Epithelial cell of proximal tubule (primary cell): ENCODE measurements around the gene GREB1. TPM values are rescaled to one million over a fixed set of nuclear protein-coding genes. Genes with fewer than 3 reads are reported as not detected.

Experiments
- DNase-seq: peaks from one replicate; pipeline ENCODE4 v3.0.0-alpha.2; 2011; ENCODE audit warnings: low read depth
- H3K4me3 ChIP-seq: 2 replicates; pipeline ENCODE4 v1.5.1; 2011; ENCODE audit warnings: low read depth, mild to moderate bottlenecking, low read length
- total RNA-seq: library from RNA; depleted of rRNA; stranded (reverse); fragments of >200 nt; gene quantifications from 2 replicates; pipeline ENCODE4 v1.2.3, GENCODE V29; 2015
- TF ChIP-seq, protein P1 (sequence below): conservative IDR thresholded peaks from 2 replicates; pipeline ENCODE4 v1.5.1; 2012; ENCODE audit warnings: low read depth, mild to moderate bottlenecking, low read length

The GREB1 gene
- total RNA-seq, 1 donor from 2014 or later: 0.12 TPM

DNA sequence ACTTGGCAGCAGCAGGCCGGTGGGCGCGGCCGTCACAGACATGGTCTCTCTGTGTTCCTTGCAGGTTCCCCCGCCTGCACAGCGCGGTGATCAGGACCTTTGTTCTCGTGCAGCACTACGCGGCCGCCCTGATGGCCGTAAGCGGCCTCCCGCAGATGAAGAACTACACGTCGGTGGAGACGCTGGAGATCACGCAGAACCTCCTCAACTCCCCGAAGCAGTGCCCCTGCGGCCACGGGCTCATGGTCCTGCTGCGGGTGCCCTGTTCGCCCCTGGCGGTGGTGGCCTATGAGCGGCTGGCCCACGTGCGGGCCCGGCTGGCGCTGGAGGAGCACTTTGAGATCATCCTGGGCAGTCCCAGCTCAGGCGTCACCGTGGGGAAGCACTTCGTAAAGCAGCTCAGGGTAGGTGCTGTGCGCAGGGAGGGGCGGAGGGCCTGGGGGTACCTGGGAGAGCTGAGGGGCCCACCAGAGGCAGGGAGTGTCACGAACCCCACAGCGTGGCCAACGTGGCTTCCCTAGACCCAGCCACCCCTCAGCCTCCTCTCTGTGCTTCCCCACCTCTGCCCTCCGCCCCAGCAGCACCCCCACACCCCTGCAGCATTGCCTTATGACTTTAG is 76.9 kb downstream of the GREB1 start:
- TF ChIP-seq, protein P1, sequence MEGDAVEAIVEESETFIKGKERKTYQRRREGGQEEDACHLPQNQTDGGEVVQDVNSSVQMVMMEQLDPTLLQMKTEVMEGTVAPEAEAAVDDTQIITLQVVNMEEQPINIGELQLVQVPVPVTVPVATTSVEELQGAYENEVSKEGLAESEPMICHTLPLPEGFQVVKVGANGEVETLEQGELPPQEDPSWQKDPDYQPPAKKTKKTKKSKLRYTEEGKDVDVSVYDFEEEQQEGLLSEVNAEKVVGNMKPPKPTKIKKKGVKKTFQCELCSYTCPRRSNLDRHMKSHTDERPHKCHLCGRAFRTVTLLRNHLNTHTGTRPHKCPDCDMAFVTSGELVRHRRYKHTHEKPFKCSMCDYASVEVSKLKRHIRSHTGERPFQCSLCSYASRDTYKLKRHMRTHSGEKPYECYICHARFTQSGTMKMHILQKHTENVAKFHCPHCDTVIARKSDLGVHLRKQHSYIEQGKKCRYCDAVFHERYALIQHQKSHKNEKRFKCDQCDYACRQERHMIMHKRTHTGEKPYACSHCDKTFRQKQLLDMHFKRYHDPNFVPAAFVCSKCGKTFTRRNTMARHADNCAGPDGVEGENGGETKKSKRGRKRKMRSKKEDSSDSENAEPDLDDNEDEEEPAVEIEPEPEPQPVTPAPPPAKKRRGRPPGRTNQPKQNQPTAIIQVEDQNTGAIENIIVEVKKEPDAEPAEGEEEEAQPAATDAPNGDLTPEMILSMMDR: no peak
- no peak overlapping the region for H3K4me3 ChIP-seq
- no peak for DNase-seq

DNA sequence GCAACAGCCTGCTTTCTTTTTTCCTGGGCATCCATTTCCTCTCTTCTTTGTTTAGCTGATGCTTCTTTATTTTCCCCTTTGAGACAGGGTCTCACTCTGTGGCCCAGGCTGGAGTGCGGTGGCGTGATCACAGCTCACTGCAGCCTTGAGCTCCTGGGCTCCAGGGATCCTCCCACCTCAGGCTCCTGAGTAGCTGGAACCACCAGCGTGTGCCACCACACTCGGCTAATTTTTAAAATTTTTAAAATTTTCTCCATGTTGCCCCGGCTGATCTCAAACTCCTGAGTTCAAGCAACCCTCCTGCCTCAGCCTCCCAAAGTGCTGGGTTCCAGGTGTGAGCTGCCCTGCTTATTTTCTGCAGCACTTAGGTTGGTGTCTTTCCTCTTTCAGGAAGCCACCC is 77.4 kb downstream of the GREB1 start:
- no peak for DNase-seq

DNA sequence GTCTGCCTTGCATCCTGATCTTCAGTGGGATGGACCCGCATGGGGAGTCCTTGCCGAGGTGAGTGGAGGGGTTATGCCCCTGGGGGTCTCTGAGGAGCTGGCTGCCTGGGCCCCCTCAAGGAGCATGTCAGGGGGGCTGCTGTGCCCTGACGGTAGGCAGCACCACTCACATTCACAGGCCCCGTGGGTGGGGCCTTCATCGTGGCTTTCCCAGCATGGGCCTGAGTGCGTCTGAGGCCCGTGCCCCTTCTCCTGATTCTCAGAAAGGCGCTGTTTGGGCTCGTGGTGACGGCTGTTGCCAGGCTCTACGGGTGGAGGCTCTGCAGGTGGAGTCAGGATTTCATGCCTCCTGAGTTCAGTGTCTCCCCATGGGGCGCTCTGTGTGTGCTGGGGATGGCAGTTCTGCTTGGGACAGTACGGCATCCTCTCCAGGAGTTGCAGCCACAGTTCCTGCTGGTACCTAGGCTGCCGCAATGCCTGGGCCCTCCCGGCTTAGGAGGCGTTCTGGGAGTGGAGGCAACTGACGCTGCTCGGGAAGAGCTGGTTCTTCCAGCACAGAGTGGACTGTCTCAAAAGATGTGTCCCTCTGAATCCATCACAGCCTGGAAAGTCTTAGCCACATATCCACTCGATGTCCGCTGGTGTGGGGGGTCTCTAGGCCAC is 78.8 kb downstream of the GREB1 start:
- H3K4me3 ChIP-seq: no peak overlapping the region
- TF ChIP-seq, protein P1: no peak
- DNase-seq: no peak

More for the DNA sequence above, 77.4 kb downstream of the GREB1 start:
- H3K4me3 ChIP-seq: no peak overlapping the region
- TF ChIP-seq, protein P1: no peak

DNA sequence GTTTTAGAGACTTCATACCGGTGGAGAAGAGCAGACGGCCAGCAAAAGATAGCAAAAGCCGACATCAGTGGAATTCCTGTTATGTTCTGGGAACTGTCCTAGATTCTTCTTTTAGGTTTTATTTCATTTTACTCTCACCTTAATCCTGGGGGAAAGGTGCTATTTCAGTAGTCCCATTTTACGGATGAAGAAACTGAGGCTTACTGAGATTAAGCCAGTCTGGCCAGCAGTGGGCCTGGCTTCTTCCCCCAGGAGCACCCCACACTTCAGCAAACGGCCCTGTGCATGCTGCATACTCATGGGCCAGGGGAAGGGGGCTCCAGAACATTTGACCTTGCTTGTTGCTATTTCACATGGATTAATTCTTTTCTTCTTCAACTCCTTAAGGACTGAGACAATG is 79.5 kb downstream of the GREB1 start:
- TF ChIP-seq, protein P1: no peak
- no peak for DNase-seq
- H3K4me3 ChIP-seq: no peak overlapping the region

DNA sequence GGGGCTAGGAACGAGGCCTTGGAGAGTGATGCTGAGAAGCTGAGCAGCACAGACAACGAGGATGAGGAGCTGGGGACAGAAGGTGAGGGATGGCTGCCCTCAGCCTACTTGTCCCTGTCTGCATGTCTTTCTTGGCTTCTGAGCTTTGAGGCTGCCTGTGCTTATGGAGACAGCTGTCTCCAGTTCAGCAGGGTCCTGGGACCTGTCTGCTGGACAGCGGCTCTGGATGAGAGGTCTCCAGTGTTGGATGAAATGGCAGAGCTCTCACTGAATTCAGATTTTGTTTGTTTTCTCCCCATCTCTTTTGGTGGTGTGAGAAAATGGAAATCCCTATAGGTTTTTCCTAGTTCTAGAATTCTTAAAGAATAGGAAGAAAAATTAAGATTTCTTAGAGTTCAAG is 81.4 kb downstream of the GREB1 start:
- no peak for DNase-seq
- TF ChIP-seq, protein P1: no peak
- no peak overlapping the region for H3K4me3 ChIP-seq

DNA sequence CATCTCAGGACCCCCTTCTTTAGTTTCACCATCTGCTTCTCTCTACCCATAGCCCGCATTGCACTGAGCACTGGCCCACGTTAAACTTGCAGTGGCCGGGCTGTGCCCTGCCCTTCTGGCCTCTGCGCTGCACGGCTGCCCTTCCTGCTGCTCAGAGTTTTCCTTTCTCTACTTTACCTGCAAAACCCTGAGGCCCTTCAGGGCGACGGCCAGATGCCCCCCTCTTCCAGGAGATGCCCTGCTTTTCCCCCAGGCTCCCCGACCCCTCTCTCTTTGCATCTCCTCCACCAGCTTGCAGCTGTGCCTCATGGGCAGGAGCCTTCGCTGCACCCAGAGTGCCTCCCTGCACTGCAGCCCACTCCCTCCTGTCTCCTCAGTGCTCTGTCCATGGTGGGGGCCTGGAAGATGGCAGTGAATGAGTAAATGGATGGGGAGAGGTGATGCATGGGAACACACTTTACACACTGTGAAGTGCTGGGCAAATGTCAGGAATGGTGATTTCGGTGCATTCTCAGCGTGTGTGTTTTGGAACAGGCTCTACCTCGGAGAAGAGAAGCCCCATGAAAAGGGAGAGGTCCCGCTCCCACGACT is 82.3 kb downstream of the GREB1 start:
- H3K4me3 ChIP-seq: no peak overlapping the region
- no peak for DNase-seq
- TF ChIP-seq, protein P1: no peak

DNA sequence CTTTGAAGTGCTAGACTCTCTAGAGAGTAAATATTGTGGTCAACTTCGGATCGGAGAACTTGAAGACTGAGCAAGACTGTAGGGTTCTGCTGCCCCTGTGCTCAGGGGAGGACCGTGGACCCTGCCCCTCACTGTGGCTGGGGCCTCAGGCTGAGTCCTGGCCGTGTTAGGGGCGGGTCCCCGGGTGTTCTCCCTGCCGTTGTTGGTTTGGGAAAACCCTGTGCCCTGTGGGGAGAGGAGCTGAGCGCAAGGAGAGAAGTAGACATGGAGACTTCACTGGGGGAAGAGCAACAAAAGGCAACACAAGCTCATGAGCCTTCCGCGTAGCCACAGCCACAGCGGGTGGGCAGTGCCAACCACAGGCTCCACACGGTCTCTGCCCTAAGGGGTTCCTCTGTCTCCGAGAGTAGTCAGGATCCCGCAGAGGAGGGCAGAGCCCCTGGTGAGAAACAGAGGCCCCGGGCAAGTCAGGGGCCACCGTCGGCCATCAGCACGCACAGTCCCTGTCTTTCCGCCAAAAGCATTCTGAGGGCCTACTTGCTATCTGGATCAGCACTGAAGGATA is 83.1 kb downstream of the GREB1 start:
- no peak overlapping the region for H3K4me3 ChIP-seq
- TF ChIP-seq, protein P1: no peak
- DNase-seq: no peak
